GM19023 (cell line): Measurements from ENCODE around the gene SYNE4.
"Not testable (repeated sequence)": the region's sequence is repeated elsewhere in the genome, so short reads cannot be mapped to it uniquely, and the experiment has no call there.

ENCODE experiments used
- ATAC-seq: cut with Tn5 transposase; IDR thresholded peaks from one replicate; pipeline ENCODE4 v1.9.1; 2021; ENCODE audit warnings: mild to moderate bottlenecking, moderate library complexity; ENCODE audit not compliant: unreplicated experiment

The SYNE4 gene, protein sequence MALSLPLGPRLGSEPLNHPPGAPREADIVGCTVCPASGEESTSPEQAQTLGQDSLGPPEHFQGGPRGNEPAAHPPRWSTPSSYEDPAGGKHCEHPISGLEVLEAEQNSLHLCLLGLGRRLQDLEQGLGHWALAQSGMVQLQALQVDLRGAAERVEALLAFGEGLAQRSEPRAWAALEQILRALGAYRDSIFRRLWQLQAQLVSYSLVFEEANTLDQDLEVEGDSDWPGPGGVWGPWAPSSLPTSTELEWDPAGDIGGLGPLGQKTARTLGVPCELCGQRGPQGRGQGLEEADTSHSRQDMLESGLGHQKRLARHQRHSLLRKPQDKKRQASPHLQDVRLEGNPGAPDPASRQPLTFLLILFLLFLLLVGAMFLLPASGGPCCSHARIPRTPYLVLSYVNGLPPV

DNA sequence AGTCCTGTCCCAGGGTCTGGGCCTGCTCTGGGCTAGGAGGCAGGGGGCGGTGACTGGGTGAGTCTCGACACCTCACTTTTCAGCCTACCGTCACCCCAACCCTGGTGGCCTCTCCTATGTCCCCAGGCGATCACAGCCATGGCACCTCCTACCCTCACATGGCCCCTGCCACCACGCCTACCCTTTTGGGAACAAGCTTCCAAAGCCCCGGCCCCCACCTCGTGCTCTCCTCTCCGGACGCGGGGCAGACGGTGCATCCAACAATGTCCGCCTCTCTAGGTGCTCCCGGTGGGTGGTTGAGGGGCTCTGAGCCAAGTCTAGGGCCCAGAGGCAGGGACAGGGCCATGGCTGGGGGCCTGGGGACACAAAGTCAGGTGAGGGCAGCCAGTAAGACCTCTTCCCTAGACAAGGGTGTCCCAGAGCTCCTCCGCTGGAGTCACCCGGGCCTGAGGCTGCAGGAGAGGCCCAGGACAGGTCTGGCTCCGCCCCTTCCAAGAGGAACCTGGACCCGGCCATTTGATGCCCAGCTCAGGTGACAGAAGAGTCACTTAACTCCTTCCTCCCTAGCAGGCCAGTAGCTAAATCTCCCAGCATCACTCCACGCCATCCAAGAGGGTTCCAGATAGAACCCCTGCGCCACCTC is at the start of gene SYNE4:
Gene SYNE4 (minus strand): TSS at position 478 of the 643 bp plus-strand sequence. CDS start 132 bp downstream, at position 346.
- no peak for ATAC-seq

DNA sequence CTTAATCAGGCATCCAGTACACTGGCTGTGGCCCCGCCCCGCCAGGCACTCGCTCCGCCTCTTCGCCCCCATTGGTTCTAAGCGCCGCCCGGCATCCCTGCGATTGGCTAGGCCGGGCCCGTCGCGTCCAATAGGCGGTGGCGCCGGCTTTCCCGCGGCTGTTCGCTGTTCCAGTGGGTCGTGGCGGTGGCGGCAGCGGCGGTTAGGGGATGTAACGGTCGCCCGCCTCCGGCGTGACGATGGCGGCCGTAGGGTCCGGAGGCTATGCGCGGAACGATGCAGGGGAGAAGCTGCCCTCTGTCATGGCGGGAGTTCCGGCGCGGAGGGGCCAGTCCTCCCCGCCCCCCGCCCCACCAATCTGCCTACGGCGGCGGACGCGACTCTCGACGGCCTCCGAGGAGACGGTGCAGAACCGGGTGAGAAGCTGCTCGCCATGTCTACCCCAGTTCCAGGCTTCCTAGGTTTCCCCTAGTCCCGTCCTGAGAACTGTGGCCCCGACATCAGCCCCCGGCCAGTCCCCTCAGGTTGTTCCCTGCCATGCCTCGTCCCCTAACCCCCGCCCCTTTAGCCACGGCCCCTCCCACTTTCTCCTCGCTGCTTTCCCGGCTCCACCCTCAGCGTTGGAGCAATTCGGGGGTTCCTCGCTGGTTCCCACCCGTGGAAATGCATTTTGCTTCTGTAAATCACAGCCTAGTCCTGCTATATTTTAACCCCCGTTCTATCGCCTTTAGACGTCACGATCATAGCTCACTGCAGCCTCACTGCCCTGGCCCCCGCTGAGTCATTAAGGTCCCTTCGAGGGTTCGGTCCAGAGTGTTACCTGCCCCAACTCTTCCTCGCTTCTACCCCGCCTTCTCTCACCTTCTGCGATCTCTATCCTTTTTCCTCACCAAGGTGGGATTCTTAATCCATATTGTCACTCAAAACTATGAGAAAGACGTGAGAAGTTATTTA is 46.4 kb upstream of the SYNE4 start, which contains the start of gene WDR62:
Gene WDR62 (plus strand): TSS at position 165 of the 954 bp plus-strand sequence. CDS start 75 bp downstream, at position 240.
- ATAC-seq, result peak; percentile 78

DNA sequence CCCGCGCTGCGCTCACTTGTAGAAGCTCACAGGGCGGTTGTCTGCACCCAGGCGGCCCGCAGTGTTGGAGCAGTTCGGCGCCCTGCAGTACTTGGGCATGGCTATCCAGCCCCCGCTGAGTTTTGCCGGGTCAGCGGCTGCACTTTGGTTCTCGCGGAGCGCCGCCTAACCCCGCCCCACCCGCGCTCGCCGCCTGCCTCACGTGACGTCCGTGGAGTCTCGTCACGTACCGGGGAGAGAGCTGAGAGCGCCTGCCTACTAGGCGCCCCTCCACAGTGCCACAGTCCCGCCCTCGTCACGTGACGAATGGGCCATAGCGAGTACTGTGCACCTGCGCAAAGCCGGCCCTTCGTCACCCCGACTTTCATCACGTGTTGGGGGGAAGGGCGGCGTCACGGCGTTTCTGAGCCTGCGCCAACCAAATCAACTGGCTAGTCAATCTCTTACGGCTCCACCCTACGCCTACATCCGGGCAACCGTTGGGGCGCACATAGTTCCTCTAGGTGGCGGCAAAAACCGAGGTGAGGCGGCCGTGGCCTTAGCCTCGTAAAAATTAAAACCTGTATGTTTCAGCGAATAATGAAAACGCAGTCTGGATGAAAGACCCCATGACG is 45.6 kb upstream of the SYNE4 start, which contains the start of gene THAP8:
Gene THAP8 (minus strand): TSS at position 167 of the 614 bp plus-strand sequence. CDS start 68 bp downstream, at position 99.
- peak; percentile 84 for ATAC-seq

DNA sequence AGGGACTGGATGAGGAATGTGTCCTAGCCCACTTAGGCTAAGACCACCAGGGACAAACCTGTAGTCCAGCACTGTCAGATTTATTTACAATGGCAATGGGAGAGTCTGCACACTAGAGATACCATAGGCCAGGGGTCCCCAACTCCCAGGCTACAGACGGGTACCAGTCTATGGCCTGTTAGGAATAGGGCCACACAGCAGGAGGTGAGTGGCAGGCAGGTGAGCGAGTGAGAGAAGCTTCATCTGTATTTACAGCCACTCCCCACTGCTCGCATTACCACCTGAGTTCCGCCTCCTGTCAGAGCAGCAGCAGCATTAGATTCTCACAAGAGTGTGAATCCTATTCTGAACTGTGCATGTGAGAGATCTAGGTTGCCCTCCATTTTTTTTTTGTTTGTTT is 43.0 kb upstream of the SYNE4 start:
- ATAC-seq, result no peak

DNA sequence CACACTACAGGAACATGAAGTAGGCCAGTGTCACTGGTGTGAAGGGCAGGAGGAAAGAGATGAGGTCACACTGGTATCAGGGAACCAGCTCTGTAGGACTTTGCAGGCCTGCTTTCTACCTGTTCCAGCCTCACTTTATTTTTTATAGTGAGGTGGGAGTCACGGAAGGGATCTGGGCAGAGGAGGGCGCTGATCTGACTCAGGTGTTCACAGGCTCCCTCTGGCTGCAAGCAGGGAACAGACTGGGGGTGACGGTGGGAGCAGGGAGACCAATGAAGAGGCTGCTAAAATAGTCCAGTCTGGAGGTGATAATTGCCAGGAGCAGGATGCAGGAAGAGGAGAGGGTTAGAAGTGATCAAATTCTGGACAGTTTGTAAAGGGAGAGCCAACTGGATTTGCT is 42.6 kb upstream of the SYNE4 start:
- ATAC-seq, result no peak

DNA sequence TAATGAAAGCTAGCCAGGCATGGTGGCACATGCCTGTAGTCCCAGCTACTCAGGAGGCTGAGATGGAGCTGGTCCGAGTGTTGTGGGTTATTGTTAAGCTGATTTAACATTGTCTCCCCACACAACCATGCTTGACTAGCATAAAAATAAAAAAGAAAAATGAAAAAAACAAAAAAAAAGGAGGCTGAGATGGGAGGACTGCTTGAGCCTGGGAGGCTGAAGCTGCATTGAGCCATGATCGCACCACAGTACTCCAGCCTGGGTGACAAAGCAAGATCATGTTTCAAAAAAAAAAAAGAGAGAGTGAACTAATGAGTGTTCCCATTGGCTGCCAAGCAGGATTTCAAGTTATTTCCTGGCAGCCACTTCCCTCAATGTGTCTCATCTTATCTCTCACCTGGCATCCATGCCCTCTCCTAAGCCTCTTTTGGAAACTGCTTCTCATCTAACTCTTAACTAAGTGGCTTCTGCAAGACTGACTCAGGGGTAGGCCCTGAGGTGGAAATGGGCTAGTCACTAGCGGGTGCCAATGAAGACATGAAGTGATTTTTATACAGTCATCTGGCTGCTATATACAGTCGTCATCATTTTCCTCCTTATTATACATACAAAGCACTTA is 40.6 kb upstream of the SYNE4 start:
- no peak for ATAC-seq

DNA sequence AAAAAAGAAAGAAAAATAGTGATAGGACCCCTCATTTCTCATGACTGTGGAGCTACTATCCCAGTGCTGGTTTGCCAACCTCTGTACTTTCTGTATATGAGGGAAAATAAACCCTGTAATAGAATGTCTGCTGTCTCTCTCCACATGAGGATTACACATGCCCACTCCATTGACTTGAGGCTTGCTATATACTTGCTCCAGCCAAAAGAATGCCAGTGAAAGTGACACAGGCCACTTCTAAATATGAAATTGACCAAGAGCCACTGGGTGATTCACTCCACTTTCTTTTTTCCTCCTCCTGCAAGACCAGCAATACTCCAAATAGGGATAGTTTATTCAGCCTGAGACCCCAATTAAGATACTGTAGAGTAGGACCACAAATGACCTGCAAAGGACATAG is 39.2 kb upstream of the SYNE4 start:
- ATAC-seq, result no peak

DNA sequence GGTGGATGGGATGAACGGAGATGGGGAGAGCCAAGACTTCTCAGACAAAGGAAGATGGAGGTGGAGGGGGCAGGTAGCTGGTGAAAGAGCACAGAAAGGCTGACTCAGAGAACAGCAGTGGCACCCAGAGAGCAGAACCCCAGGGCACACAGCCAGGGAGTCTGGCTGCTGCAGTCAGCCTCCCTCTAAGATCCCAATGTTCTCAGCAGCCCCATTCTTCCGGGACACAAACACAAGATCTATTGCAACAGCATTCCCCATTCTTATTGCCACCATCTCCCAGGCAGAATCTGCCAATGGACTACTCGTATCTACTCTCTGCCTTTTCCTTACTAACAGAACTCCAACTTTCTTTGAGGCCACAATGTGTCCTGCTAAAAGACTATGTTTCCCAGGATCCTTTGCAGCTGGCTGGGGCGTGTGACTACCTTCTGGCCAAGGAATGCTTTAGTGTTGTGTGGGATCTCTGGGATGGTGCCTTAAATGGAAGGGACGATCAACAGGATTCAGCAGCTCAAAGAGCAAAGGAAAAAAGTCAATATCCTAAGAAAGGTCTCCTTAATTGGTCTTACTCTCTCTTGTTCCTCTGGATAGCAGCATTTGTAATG is 37.9 kb upstream of the SYNE4 start:
- no peak for ATAC-seq

DNA sequence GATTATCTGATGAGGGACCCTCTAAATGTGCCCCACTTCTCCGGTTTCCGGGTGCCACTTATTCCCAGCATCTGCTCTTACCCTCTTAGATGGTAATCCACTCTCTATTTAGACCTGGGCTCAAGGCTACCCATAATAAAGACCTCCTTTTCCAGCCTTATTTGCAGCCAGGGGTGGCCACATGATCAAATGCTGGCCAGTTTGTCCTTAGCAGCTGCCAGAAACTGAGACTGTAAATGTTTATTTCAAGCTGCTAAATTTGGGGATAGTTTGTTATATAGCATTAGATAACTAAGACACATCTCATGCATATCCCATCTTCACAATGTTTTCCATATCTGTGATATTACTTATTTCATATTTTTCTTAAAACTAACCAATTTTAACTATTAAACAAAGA is 35.3 kb upstream of the SYNE4 start:
- no peak for ATAC-seq

DNA sequence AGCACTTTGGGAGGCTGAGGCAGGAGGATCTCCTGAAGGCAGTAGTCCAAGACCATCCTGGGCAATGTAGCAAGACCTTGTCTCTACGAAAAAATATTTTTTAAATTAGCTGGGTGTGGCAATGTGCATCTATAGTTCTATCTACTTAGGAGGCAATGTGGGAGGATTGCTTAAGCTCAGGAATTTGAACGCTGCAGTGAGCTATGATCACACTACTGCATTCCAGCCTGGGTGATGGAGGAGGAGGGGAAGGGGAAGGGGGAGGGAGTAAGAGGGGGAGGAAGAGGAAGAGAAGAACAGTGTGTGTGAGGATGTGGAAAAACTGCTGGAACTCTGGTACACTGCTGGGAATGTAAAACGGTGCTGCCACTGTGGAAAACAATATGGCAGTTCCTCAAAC is 33.2 kb upstream of the SYNE4 start:
- no peak for ATAC-seq

DNA sequence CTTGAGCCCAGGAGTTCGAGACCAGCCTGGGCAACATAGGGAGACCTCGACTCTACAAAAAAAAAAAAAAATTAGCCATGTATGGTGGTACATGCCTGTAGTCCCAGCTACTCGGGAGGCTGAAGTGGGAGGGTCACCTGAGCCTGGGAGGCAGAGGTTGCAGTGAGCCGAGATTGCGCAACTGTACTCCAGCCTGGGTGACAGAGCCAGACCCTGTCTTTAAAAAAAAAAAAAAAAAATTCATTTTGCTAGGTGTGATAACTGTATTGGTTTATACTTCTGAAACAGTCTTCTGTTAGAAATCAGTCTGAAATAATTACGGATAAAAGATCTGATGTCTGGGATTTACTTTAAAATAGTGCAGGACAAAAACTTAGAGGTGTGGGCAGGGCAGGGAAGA is 32.5 kb upstream of the SYNE4 start:
- ATAC-seq, result not testable (repeated sequence)

DNA sequence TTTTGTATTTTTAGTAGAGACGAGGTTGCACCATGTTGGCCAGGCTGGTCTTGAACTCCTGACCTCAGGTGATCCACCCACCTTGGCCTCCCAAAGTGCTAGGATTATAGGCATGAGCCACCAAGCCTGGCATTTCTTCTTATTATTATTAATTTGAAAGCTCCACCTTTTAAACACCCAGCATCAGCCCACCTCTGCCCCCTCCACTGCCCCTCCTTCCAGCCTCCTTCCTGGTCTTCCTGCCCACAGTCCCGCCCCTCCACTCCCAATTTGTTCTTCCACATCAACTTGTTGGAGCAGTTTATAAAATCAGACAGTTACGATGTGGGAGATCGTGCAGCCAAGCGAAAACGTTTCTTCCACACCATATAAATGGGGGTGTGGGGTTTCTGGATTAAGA is 31.9 kb upstream of the SYNE4 start:
- ATAC-seq, result no peak

DNA sequence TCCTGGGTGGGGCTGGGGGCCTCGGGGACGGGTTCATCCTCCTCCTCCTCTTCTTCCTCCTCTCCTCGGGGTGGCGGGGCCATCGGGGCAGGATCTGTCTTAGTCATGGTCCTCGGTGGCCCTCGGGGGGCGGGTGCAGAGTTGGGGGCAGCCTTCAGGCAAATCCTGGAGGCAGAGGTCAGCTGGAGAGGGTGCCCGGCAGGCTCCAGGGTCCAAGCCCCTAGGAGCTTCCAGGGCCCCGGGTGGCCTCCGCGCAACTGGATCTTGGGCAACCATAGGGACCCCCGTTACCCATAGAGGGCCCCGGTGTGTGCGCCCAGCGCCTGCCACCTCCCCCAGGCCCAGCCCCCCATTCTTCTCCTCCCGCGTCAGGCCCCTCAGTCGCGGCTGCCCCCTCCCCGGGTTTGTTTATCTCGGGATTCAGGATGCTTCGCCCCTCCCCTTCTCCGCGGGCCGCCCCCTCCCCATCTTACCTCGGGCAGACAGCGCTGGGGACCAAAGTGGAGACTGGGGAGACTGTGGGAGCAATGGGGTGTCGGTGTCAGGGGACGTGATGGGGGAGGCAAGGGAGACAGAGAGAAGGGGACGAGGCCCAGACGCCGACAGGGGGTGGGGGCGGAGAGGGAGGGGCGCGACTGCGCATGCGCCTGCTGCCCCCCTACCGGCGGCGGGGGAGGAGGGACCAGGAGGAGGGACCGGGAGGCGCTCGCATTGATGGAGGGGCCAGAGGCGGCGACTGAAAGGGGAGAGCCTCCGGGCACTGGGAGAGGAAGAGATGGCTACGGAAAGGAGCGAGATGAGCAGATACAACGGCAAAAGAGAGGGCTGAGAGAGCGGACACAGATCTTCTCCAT is 23.9 kb upstream of the SYNE4 start, which contains the start of gene CLIP3:
Gene CLIP3 (minus strand): TSS at position 623 of the 854 bp plus-strand sequence. CDS start 516 bp downstream, at position 107.
- ATAC-seq, result no peak

DNA sequence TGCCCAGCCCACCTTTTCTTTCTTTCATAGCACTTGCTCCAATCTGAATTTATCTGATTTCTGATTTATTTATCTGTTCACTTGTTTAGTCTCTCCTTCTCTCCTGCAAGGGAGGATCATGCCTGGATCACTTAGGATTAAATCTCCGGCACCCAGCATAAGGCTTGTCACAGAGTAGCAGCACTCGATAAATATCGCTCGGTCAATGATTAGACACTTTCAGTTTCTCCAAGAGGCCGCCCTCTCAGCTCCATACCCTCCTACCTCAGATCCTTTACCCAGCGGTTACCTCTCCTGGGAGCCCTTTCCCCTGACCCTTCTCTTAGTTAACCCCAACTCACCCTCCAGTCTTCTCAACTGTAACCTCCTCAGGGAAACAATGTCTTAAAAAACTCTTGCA is 22.7 kb upstream of the SYNE4 start:
- ATAC-seq, result no peak

DNA sequence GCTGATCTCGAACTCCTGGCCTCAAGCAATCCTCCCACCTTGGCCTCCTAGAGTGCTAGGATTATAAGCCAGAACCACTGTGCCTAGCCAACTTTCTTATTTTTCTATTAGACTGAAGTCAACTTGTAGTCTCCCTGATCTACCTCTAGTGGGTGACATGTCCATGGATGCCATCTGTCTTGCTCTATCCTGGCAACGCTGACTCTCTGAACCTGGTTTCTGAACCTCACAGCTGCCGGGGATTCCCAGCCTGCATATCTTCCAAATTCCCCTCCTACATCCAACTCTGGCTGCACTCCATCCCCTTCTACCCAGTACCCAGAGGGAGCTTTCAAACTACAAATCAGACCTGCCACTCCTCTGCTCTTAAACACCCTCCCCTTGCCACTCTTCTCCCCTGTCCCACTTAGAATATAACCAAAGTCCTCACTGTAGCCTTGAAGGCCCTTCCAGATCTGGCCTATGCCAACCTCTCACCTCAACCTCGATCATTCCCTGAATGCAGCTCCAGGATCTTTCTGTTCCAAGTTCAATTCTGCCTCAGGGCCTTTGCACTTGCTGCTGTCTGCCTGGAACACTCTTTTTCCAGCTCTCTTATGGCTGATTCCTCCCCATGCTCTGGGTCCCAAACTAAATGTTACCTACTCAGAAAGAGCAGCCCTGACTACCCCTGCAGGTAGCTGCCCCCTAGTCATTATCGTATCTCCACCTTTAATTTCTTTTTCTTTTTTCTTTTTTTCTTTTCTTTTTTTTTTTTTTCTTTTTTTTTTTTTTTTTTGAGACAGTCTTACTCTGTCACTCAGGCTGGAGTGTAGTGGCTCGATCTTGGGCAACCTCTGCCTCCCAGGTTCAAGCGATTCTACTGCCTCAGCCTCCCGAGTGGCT is 21.9 kb upstream of the SYNE4 start:
- ATAC-seq, result no peak

DNA sequence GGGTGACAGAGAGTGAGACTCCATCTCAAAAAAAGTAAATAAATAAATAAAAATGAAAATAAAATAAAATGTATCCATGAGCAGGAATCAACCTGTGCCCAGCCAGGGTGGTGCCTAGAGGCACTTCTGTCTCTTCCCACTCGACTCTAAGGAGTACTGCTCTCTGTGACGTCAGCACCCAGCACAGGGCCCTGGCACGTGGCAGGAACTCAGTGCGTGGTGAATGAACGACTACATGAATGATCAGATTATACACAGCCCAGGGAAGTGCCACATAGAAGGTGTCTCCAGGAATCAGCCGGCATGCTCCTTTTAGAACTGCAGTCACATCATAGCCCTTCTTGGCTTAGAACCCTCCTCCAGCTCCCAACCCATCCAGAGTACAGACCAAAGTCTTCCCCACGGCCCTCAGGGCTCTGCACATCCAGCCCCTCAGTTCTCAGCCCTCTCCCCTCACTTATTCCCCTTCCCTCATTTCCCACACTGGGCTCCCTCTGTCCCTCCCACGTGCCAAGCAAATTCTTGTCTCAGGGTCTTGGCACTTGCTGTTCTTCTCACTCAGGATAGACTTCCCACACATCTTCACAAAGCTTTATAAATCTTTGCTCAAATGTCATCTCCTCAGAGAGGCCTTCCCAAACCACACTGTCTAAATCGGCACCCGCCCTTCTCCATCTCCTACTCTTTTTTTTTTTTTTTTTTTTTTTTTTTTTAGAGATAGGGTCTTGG is 19.9 kb upstream of the SYNE4 start:
- ATAC-seq, result no peak

DNA sequence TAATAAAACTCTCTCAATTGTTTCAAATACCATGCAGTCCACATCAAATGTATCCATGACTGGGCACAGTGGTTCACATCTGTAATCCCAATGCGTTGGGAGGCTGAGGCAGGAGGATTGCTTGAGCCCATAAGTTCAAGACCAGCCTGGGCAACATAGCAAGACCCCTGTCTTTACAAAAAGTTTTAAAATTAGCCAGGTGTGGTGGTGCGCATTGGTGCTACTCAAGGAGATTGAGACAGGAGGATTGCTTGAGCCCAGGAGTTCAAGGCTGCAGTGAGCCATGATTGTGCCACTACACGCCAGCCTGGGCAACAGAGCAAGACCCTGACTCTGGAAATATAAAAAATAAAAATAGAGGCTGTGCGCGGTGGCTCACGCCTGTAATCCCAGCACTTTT is 19.1 kb upstream of the SYNE4 start:
- ATAC-seq, result no peak
